RWPE2 (cell line): ENCODE measurements around the gene CLDN24.

Source experiments
- ATAC-seq: fragments of 200-7000 bp; cut with Tn5 transposase; 3 replicates; pipeline ENCODE4 v1.9.1; 2021; ENCODE audit warnings: low read depth
- DNase-seq: peaks from one replicate; pipeline ENCODE4 v3.0.0-alpha.2; 2020; ENCODE audit warnings: low spot score
- H3K27ac ChIP-seq: fragments of 450-650 bp; 2 replicates; pipeline ENCODE4 v1.5.1; 2017; ENCODE audit warnings: mild to moderate bottlenecking; ENCODE audit not compliant: poor library complexity, severe bottlenecking
- H3K27me3 ChIP-seq: fragments of 250-450 bp; sonication (Bioruptor Pico); 2 replicates; pipeline ENCODE4 v1.5.1; 2021; ENCODE audit warnings: mild to moderate bottlenecking, moderate library complexity; ENCODE audit not compliant: insufficient read depth, poor library complexity, severe bottlenecking
- H3K36me3 ChIP-seq: fragments of 250-450 bp; sonication (Bioruptor Pico); 2 replicates; pipeline ENCODE4 v1.5.1; 2020; ENCODE audit warnings: low read depth, mild to moderate bottlenecking, moderate library complexity
- H3K4me1 ChIP-seq: fragments of 250-450 bp; sonication (Bioruptor Pico); 2 replicates; pipeline ENCODE4 v1.5.1; 2021; ENCODE audit warnings: mild to moderate bottlenecking, moderate library complexity; ENCODE audit not compliant: insufficient read depth, poor library complexity, severe bottlenecking
- H3K4me3 ChIP-seq: fragments of 250-450 bp; sonication (Bioruptor Pico); 2 replicates; pipeline ENCODE4 v1.5.1; 2021; ENCODE audit warnings: mild to moderate bottlenecking, moderate library complexity; ENCODE audit not compliant: severe bottlenecking
- H3K9me3 ChIP-seq: fragments of 250-450 bp; sonication (Bioruptor Pico); 2 replicates; pipeline ENCODE4 v1.5.1; 2021; ENCODE audit warnings: mild to moderate bottlenecking, moderate library complexity; ENCODE audit not compliant: severe bottlenecking
- CTCF ChIP-seq: fragments of 450-650 bp; IDR thresholded peaks from one replicate; pipeline ENCODE4 v1.5.1; 2017; ENCODE audit warnings: mild to moderate bottlenecking, moderate library complexity; ENCODE audit not compliant: poor library complexity, severe bottlenecking

The CLDN24 gene

GRCh38 chr4:183356931-183357675 is 34.9 kb upstream of the CLDN24 start:
- Histone ChIP-seq H3K4me1 (peaks cover 36% of the 10 kb centered on the region), H3K27ac (no peak overlapping the region), H3K9me3 (no peaks in the 10 kb centered on the region), H3K4me3 (no peak overlapping the region), H3K36me3 (no peaks in the 10 kb centered on the region), H3K27me3 (no peaks in the 10 kb centered on the region)
- DNase-seq (peak; percentile 82), ATAC-seq (peak; percentile 94)
- TF ChIP-seq CTCF = no peak

GRCh38 chr4:183356173-183356830 is 34.1 kb upstream of the CLDN24 start:
- Histone ChIP-seq H3K27ac (peak overlapping the region; percentile 17), H3K36me3 (no peaks in the 10 kb centered on the region), H3K9me3 (no peaks in the 10 kb centered on the region), H3K27me3 (no peaks in the 10 kb centered on the region), H3K4me3 (no peak overlapping the region), H3K4me1 (peaks cover 36% of the 10 kb centered on the region)
- no peak for DNase-seq
- TF ChIP-seq CTCF = no peak
- no peak for ATAC-seq

GRCh38 chr4:183355405-183355804 is 33.2 kb upstream of the CLDN24 start:
- no peak overlapping the region for H3K4me3 ChIP-seq
- TF ChIP-seq CTCF = no peak
- no peaks in the 10 kb centered on the region for H3K36me3 ChIP-seq
- peaks cover 36% of the 10 kb centered on the region for H3K4me1 ChIP-seq
- DNase-seq (no peak), ATAC-seq (peak; percentile 52)
- no peaks in the 10 kb centered on the region for H3K27me3 ChIP-seq
- no peaks in the 10 kb centered on the region for H3K9me3 ChIP-seq
- H3K27ac ChIP-seq = peak overlapping the region; percentile 17

DNA sequence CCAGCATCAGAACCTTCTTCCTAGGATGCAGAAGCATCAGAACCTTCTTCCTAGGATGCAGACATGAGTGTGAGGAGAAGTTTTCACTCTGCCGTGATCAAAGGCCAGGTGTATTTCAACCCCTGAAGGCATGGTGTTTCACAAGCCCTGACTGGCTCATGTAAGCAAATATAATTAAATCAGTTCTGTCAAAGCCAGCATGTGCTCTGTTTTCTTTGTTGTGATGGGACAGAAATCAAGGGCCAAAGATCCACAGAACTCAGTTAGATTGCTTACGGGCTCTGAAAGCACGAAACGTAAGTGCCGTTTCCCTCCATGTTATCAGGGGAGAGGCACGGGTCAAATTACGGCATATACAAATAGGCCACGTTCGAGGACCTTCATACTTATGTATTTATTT is 32.0 kb upstream of the CLDN24 start:
- ATAC-seq = no peak
- DNase-seq = no peak
- Histone ChIP-seq H3K27me3 (no peaks in the 10 kb centered on the region), H3K4me3 (no peak overlapping the region), H3K36me3 (no peaks in the 10 kb centered on the region), H3K27ac (no peak overlapping the region), H3K4me1 (peaks cover 45% of the 10 kb centered on the region), H3K9me3 (no peaks in the 10 kb centered on the region)
- no peak for TF ChIP-seq CTCF

- no peaks in the 10 kb centered on the region for H3K9me3 ChIP-seq
- no peaks in the 10 kb centered on the region for H3K36me3 ChIP-seq
- no peak for DNase-seq
- TF ChIP-seq CTCF = no peak
- ATAC-seq = no peak
- no peak overlapping the region for H3K4me3 ChIP-seq
- H3K27me3 ChIP-seq = no peaks in the 10 kb centered on the region
- H3K27ac ChIP-seq = no peak overlapping the region
- H3K4me1 ChIP-seq = peaks cover 52% of the 10 kb centered on the region
These were observed 31.3 kb upstream of the CLDN24 start for GRCh38 chr4:183353557-183353956.
